ENCODE measurements around the gene SULT2B1.
A peak's percentile ranks its signal among the peaks of the same experiment; 100 is the strongest.

SULT2B1 gene

GRCh38 chr19:48634424-48635262 lies 82.7 kb downstream of the SULT2B1 start:
- DNase-seq (ENCODE audit: low read depth in 2 of 2): peak; percentile 82 to 89

DNA sequence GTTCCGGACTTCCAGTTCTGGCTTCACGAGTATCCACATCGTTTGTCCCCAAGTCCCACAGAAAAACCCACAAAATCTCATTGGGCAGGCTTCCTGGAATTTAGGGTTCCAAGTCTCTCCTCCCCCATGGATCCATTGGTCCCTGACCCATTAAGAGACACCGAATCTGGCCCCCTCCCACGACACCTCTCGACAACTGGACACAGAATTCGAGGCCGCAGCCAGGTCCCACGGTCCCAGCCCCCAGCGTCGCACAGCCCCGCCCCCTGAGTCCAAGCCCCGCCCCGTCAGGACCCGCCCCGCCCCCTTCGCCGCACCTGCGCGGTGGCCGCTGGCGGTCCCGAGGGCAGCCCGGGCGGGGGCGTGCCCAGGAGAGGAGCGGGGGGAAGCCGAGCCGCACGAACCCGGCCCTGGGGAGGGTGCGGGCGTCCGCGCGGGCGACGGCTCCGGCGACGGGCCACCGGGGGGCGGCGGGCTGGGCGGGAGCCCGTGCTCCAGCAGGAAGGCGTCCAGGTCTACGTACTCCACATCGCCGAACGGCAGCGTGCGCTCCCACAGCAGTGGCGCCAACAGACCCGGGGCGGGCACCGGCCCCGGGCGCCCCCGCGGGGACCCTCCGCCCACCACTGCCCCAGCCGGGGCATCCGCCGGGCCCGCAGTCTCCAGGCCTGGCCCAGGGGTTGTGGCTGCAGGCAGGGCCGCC lies 83.4 kb downstream of the SULT2B1 start:
- peak; percentile 50 to 72 for DNase-seq (ENCODE audit: low read depth in 2 of 2)

GRCh38 chr19:48635966-48636858 lies 84.2 kb downstream of the SULT2B1 start:
- no peak for DNase-seq (ENCODE audit: low read depth in 2 of 2)

GRCh38 chr19:48636859-48637448 lies 85.0 kb downstream of the SULT2B1 start, which contains the start of gene DBP:
Gene DBP (minus strand): TSS chr19:48637379. CDS start chr19:48636994, 385 bp downstream.
- no peak for DNase-seq (ENCODE audit: low read depth in 2 of 2)

- peak; percentile 100 for DNase-seq (ENCODE audit: low read depth in 2 of 2)
These were observed 85.5 kb downstream of the SULT2B1 start for GRCh38 chr19:48637449-48637947.

- peak; percentile 74 to 77 for DNase-seq (ENCODE audit: low read depth in 2 of 2)
These were observed 86.2 kb downstream of the SULT2B1 start for GRCh38 chr19:48637948-48638830.

DNA sequence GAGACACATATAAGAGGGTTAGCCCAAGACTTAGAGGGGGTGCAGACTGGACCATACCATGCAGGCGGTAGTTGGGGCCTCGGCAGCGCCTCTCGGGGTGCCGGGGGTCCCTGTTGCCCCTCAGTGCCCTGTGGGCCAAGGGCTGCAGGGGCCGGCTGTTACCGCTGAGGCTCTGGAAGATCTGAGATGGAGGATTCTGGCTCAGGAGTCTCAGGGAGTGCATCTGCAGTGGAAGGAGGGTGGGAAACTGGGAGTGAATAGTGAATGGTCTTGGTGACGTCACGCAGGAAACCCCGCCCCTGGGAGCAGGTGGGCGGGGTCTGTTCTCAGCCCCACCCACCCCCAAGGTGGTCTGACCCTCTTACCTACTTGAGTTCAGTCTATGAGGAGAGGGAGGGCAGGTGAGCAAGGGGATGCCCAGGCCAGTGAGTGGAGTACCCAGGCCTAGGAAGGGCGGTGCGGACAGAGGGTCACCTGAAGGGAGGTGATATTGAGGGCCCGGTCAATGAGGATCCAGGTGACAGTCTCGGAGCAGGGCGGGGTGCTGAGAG lies 86.9 kb downstream of the SULT2B1 start:
- DNase-seq (ENCODE audit: low read depth in 2 of 2): no peak

GRCh38 chr19:48639483-48640375 lies 87.8 kb downstream of the SULT2B1 start:
- DNase-seq (ENCODE audit: low read depth in 2 of 2): peak in 1 of 2 donors; percentile 32

GRCh38 chr19:48641850-48642249 lies 89.9 kb downstream of the SULT2B1 start:
- DNase-seq (ENCODE audit: low read depth in 2 of 2): no peak

GRCh38 chr19:48642862-48643261 lies 90.9 kb downstream of the SULT2B1 start:
- DNase-seq (ENCODE audit: low read depth in 2 of 2): no peak

GRCh38 chr19:48644355-48644754 lies 92.4 kb downstream of the SULT2B1 start:
- no peak for DNase-seq (ENCODE audit: low read depth in 2 of 2)

- DNase-seq (ENCODE audit: low read depth in 2 of 2): peak; percentile 60
These were observed 93.1 kb downstream of the SULT2B1 start for GRCh38 chr19:48644839-48645619.

GRCh38 chr19:48645620-48646000 lies 93.6 kb downstream of the SULT2B1 start:
- no peak for DNase-seq (ENCODE audit: low read depth in 2 of 2)

GRCh38 chr19:48646001-48646721 lies 94.2 kb downstream of the SULT2B1 start, which contains the start of gene CA11:
Gene CA11 (minus strand): TSS chr19:48646187. CDS start chr19:48645632, 555 bp downstream.
- DNase-seq (ENCODE audit: low read depth in 2 of 2): peak; percentile 85 to 86

DNA sequence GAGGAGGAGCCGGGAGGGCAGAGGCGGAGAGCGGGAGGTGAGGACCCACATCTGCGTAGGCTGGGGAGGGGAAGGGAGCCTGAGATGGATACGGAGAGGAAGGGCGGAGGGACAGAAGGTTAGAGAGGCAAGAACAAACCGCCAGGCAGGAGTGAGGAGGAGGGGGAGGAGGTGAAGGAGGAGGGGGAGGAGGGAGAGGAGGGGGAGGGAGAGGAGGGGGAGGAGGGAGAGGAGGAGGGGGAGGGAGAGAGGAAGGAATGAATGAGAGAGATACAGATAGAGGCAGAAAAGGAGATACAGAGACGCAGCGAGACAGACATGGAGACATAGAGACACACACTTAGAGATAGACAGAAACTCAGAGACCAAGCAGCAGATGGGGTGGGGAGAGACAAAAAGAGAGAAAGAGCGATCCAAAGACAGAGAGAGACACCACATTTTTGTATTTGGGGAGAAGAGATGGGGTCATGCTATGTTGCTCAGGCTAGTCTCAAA lies 94.8 kb downstream of the SULT2B1 start:
- no peak for DNase-seq (ENCODE audit: low read depth in 2 of 2)

- no peak for DNase-seq (ENCODE audit: low read depth in 2 of 2)
These were observed 96.2 kb downstream of the SULT2B1 start for GRCh38 chr19:48648134-48648533.
